Prostate gland (tissue), 2 donors: ENCODE data around the gene KDELR3.

Experiments
- POLR2A ChIP-seq: fragments of 450-650 bp; IDR thresholded peaks from one replicate; pipeline ENCODE4 v1.6.1; 2016; ENCODE audit warnings: antibody characterized with exemption, mild to moderate bottlenecking
- TF ChIP-seq, protein P1 (sequence below), 4 experiments: fragments of 200-600 bp in 2 of 4; fragments of 450-650 bp in 2 of 4; sonication (generic) in 2 of 4; IDR thresholded peaks; 1 replicate in 3 of 4; 2 replicates in 1 of 4; pipeline ENCODE4 v1.5.1; 2016 to 2019; ENCODE audit warnings: antibody characterized with exemption in 4 of 4, mild to moderate bottlenecking in 2 of 4, moderate library complexity in 2 of 4

DNA sequence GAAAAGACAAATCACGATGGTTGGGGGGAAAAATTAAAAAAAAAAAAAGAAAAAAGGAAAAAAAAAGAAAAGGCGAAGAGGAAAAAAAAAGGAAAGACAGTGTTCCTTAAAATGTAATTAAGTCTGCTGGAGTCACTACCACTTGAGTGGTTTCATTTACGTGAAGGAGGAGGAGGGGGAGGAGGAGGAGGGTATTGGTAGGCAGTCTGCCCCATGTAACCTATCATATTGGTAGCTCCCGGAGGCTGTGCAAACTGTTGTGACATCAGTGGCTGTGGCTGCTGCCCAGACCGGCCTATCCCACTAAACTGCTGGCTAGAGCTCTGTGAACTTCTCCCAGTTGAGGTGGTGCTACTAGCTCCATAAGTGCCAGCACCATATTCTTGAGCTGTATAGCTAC is 17.9 kb downstream of the KDELR3 start:
- TF ChIP-seq, protein P1, sequence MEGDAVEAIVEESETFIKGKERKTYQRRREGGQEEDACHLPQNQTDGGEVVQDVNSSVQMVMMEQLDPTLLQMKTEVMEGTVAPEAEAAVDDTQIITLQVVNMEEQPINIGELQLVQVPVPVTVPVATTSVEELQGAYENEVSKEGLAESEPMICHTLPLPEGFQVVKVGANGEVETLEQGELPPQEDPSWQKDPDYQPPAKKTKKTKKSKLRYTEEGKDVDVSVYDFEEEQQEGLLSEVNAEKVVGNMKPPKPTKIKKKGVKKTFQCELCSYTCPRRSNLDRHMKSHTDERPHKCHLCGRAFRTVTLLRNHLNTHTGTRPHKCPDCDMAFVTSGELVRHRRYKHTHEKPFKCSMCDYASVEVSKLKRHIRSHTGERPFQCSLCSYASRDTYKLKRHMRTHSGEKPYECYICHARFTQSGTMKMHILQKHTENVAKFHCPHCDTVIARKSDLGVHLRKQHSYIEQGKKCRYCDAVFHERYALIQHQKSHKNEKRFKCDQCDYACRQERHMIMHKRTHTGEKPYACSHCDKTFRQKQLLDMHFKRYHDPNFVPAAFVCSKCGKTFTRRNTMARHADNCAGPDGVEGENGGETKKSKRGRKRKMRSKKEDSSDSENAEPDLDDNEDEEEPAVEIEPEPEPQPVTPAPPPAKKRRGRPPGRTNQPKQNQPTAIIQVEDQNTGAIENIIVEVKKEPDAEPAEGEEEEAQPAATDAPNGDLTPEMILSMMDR (IDR thresholded peaks at IDR 0.05) = no peak
- no peak for TF ChIP-seq POLR2A
